Memory B cell (primary cell): ENCODE data around the gene ABCC8.

Experiments
- ATAC-seq: fragments of 150-1000 bp; cut with Tn5 transposase; 2 replicates; pipeline ENCODE4 v1.10.0; 2021; ENCODE audit warnings: low read depth, mild to moderate bottlenecking, moderate library complexity
- DNase-seq, 2 donors: peaks; one replicate each; pipeline ENCODE4 v3.0.0; 2022; ENCODE audit warnings: low spot score in 2 of 2
- H3K27ac Mint-ChIP-seq: one replicate; pipeline ENCODE4 v1.8.0; 2022; ENCODE audit warnings: mild to moderate bottlenecking, moderate library complexity, mixed read lengths
- H3K27me3 Mint-ChIP-seq: one replicate; pipeline ENCODE4 v1.8.0; 2022; ENCODE audit warnings: mixed read lengths
- H3K36me3 Mint-ChIP-seq: one replicate; pipeline ENCODE4 v1.8.0; 2022; ENCODE audit warnings: mild to moderate bottlenecking, mixed read lengths
- H3K4me1 Mint-ChIP-seq: one replicate; pipeline ENCODE4 v1.8.0; 2022; ENCODE audit warnings: mixed read lengths
- H3K4me3 Mint-ChIP-seq: one replicate; pipeline ENCODE4 v1.8.0; 2022; ENCODE audit warnings: mild to moderate bottlenecking, moderate library complexity, mixed read lengths
- H3K9me3 Mint-ChIP-seq: one replicate; pipeline ENCODE4 v1.8.0; 2022; ENCODE audit warnings: mixed read lengths

Gene ABCC8

DNA sequence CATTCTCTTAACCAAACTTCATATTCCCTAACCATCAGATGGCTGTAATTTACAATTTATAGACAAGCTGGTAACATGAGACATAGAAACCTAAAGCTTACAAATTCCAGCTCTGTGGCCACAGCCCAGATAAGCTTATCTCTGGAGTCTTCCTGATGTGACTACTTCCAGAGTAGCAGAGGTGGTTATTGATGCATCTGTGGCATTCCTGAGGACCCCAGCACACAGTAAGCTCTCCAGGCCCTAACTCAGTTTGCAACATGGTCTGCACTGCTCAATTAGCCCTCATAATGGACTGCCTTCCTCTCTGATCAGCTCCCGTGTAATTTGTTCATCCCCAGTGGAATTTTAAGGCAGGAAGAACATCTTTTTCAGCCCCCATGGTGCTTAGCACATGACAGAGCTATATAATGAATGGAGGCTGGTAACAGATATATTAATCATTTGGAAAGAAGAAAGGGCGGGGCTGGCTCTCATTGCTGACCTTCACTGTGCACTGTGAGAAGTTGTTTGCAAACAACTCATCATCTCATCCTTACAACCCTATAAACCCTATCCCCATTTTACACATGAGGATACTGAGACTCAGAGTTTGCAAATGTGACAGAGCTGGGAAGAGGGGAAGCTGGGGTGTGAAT lies 58.1 kb downstream of the ABCC8 start:
- no peak for DNase-seq
- peaks cover 25% of the 10 kb centered on the region for H3K27me3 Mint-ChIP-seq
- no peaks in the 10 kb centered on the region for H3K36me3 Mint-ChIP-seq

DNA sequence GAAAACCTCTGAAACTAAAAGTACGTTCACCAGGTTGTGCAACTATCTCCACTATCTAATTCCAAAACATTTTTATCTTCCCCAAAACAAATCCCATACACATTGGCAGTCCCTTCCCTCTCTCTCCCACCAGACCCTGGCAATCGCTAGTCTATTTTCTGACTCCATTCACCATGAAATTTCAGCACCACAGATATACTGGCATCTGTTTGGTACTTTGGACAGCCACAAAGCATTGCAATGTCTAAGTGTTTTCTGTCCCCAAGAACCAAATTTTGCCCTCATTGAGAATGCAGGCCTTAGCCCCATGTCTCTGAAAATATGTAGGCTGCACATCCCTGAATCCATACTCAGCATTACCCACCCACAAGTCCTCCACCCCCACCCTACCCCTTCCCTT lies 60.2 kb downstream of the ABCC8 start:
- no peak for DNase-seq
- no peak for ATAC-seq
- no peak overlapping the region for H3K4me3 Mint-ChIP-seq
- H3K27ac Mint-ChIP-seq = no peak overlapping the region
- H3K27me3 Mint-ChIP-seq = peaks cover 17% of the 10 kb centered on the region
- no peaks in the 10 kb centered on the region for H3K9me3 Mint-ChIP-seq
- no peaks in the 10 kb centered on the region for H3K36me3 Mint-ChIP-seq
- H3K4me1 Mint-ChIP-seq = no peaks in the 10 kb centered on the region

More for the DNA sequence above, 58.1 kb downstream of the ABCC8 start:
- Mint-ChIP-seq H3K27ac (no peak overlapping the region), H3K4me3 (no peak overlapping the region), H3K9me3 (no peaks in the 10 kb centered on the region), H3K4me1 (no peaks in the 10 kb centered on the region)
- no peak for ATAC-seq

DNA sequence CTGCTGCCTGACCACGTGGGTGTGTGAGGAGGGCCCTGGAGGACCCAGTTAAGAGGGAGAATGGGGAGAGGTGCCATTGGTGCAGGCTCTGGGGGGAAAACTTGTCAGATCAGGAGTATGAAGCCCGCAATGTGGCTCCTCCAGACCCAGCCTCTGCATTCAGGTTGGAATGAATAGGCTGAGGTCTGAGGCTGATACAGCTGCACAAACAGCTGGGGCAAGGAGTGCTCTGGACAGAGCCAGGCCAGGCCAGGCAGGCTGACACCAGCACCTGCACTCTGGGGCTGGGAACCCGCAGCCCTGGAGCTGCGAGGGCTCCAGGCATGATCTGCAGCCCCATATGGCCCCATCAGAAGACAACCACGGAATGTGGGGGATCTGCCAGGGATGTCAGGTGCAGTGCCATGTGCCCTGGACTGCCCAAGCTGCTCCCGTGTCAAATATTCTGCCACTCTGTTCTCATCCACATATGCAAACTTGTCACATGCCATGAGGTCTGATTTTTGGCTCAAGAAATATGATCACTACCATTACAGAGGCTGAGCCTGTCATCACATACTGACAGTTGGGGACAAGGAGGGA lies 61.0 kb downstream of the ABCC8 start:
- Mint-ChIP-seq H3K27ac (no peak overlapping the region), H3K4me3 (no peak overlapping the region), H3K36me3 (no peaks in the 10 kb centered on the region), H3K4me1 (no peaks in the 10 kb centered on the region), H3K9me3 (no peaks in the 10 kb centered on the region), H3K27me3 (peaks cover 17% of the 10 kb centered on the region)
- ATAC-seq = no peak
- no peak for DNase-seq

DNA sequence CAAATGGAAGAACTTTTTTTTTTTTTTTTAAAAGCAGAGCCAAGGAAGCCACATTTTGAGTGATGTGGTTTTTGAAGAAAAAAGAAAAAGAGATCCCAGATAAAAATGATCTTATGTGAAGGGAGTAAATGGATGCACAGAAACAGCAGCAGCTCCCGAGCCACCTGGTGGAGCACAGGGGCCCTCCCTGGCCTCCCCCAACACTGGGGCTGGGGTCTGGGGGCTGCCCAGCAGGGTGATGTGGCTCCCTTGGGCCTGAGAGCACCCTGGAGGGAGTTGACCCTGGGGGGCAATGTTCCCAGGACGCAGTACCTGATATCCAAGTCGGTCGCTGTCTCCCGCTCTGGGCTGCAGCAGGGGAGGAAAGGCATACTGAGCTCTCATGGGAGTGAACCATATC lies 61.7 kb downstream of the ABCC8 start:
- no peak for ATAC-seq
- Mint-ChIP-seq H3K4me3 (no peak overlapping the region), H3K4me1 (no peaks in the 10 kb centered on the region), H3K9me3 (no peaks in the 10 kb centered on the region), H3K27ac (no peak overlapping the region), H3K36me3 (no peaks in the 10 kb centered on the region), H3K27me3 (peaks cover 17% of the 10 kb centered on the region)
- no peak for DNase-seq

DNA sequence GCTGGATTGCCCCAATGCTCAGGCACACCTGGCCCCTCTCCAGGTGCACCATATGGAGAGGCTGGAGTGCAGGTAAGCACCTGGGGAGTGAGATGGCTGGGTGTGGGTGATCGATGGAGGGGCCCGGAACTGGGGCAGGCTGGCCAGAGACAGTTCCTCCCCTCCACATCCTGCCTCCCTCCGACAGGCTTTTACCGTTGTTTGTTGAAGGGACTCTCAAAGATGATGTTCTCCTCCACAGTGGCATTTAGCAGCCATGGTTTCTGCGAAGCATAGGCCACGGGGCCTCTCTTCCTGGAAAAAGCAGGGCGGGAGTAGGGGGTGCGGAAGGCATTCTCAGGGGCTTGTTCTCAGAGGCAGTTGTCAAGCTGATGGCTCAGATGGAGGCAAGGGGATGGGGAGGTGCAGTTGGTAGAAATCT lies 62.3 kb downstream of the ABCC8 start:
- Mint-ChIP-seq H3K27ac (no peak overlapping the region), H3K9me3 (no peaks in the 10 kb centered on the region), H3K4me1 (no peaks in the 10 kb centered on the region), H3K36me3 (no peaks in the 10 kb centered on the region), H3K27me3 (peaks cover 14% of the 10 kb centered on the region), H3K4me3 (no peak overlapping the region)
- DNase-seq = no peak
- no peak for ATAC-seq

DNA sequence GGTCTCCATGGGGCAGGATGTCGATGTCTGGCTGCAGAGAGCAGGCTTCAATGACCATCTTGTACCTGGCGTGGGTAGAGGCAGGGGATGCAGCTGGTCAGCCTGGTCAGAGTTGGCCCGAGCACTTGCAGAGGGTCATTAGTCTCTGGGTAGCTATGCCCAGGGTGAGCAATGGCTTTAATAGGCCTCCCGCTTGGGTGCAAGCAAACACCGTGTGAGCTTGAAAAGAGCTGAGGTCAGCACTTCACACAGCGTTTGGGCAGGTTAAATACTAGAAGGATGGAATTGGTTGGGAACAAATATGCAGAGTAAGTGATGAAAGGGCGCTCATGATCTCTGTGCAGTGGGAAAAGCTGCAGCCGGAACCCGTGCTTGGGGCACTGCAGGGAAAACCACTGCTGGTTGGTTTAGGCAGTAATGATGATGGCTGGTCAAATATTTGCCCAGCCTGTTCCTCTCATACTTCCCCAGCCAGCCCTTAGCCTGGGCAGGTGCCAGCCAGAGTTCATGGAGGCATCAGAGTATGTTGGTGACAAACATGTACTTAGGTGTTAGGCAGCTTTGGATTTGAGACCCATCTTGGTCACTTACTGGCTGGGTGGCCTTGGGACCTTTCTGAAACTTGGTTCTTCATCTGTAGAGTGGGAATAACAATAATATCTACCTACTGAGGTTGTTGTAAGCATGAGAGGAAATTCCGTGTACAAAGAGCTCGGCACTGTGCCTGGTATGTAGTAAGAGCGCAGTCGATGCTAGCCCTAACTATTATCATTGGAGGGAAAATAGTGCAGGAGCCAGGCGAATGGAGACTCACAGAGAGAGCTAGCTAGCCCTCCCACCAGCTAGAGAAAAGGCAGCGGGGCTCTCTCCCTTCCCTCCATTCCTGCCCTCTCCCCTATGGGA lies 63.0 kb downstream of the ABCC8 start:
- Mint-ChIP-seq H3K27ac (no peak overlapping the region), H3K4me3 (no peak overlapping the region), H3K4me1 (no peaks in the 10 kb centered on the region), H3K36me3 (no peaks in the 10 kb centered on the region), H3K9me3 (no peaks in the 10 kb centered on the region), H3K27me3 (peaks cover 12% of the 10 kb centered on the region)
- ATAC-seq (no peak), DNase-seq (no peak)

DNA sequence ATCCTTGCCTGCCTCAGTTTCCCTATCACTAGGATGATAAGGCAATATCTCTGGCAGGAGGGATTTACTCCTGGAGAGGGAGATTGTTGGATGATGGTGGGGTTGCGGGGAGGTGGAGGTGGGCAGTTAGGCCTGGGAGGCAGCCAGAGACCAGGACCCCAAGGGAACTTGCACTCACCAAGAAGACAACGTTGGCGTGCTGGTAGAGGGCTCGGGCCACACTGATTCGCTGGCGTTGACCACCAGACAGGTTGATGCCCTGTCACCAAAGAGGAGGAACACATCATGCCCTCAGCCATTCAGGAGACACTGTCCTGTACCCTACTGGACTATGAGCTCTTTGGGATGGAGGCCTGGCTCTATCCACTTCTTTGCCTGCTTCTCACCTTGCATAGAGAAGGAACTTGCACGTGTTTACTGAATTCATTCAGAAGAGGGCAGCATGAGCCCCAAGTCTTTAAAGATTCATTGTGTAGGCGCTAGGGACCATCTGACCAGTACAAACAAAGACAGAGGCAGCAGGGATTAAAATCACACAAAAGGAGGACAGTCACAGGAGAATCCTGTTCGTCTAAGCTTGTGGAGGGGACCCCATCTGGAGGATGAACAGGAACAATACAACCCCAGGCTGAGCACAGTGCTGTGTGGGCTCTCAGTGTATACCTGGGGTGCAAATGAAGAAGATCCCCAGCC lies 64.0 kb downstream of the ABCC8 start:
- ATAC-seq = no peak
- DNase-seq = no peak
- Mint-ChIP-seq H3K4me1 (no peaks in the 10 kb centered on the region), H3K27me3 (peaks cover 10% of the 10 kb centered on the region), H3K36me3 (no peaks in the 10 kb centered on the region), H3K27ac (no peak overlapping the region), H3K4me3 (no peak overlapping the region), H3K9me3 (no peaks in the 10 kb centered on the region)

DNA sequence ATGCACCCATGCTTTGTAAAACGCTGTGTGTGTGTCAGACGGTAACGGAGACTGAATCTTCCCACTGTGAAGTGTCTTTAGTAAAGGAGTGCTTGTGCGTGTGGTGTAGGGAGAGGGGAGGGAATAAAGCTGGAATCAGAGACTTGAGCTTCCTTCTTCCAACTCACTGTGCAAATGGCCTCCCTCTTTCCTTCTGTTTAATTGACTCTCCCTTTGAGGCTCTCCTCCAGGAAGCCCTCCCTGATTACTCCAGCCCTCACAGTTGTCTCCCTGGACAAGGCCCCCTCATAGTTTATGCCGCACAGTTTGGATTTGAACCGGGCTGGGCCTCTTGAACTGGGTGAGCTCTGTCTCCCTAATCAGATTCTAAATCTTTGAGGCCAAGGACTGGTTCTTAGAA lies 65.2 kb downstream of the ABCC8 start:
- Mint-ChIP-seq H3K9me3 (no peaks in the 10 kb centered on the region), H3K4me1 (no peaks in the 10 kb centered on the region), H3K27me3 (peaks cover 7% of the 10 kb centered on the region), H3K27ac (no peak overlapping the region), H3K36me3 (no peaks in the 10 kb centered on the region), H3K4me3 (no peak overlapping the region)
- DNase-seq (no peak), ATAC-seq (no peak)

DNA sequence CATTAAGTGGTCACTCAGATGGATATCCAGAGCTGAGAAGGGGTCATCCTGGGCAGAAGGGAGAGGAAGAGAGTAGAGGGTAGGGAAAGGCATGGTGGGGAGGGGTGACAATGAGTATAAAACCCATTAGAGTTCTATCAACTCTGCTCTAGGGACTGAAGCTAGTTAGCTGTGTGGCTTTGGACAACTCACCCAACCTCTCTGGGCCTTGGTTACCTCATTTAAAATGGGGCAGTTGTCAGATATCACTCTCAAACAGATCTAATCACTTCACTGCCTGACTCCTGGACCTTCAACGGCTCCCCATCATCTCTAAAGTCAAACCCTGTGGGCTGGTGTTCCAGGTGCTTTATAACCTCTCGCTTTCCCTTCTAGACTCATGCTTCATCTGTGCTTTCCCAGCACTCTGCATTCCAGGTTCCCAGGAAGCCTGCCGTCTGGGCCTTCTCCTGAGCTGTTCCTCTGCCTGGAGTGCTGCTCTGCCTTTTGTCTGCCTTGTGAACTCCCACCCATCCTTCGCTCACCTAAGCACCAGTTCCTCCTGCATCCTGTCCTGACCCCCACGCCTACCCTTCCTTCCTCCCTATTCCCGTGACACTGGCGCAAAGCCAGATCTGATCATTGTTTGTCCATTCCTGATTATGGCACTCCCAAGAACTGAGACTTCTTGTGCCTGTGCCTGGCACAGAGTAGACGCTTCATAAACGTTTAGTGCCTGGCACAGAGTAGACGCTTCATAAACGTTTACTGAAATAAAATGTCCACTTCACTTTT lies 65.9 kb downstream of the ABCC8 start:
- DNase-seq = no peak
- H3K27ac Mint-ChIP-seq = no peak overlapping the region
- no peaks in the 10 kb centered on the region for H3K36me3 Mint-ChIP-seq
- peaks cover 6% of the 10 kb centered on the region for H3K27me3 Mint-ChIP-seq
- H3K9me3 Mint-ChIP-seq = no peaks in the 10 kb centered on the region
- no peak overlapping the region for H3K4me3 Mint-ChIP-seq
- no peaks in the 10 kb centered on the region for H3K4me1 Mint-ChIP-seq
- no peak for ATAC-seq

DNA sequence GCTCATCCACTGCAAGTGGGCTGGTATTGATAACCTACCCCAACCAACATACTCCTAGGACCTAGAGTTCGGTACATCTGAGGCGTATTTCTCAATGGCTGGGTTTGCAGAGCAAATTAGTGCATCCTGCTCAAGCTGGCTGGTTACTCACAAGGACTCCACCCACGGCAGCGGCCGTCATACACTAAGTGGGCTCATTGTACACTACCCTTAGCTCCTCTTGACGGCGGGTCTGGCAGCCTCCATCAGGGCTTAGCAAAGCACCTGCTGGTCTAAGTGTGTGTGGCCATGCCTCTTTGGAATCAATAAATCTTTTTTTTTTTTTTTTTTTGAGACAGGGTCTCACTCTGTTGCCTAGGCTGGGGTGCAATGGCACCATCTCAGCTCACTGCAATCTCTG lies 68.0 kb downstream of the ABCC8 start:
- Mint-ChIP-seq H3K4me3 (no peak overlapping the region), H3K9me3 (no peaks in the 10 kb centered on the region), H3K27ac (no peak overlapping the region), H3K36me3 (no peaks in the 10 kb centered on the region), H3K4me1 (no peaks in the 10 kb centered on the region), H3K27me3 (peaks cover 3% of the 10 kb centered on the region)
- ATAC-seq (no peak), DNase-seq (no peak)

DNA sequence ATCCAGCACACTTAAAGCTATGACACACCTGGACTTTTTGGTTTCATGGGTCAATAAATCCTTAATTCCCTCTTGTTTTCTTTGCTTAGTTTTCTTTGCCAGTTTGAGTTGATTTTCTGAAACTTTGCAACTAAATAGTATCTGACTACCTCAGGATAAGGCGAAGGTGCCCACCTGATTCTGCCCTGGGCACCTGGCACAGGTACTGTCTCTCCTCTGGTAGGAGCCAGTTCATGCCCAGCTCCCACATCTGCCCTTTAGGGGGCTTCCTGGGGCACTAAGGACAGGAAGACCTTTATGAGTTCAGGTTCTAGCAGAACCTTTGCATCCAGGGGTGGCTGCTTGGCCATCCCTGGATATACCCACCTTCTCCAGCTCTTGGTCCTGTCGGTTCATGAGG lies 68.6 kb downstream of the ABCC8 start:
- Mint-ChIP-seq H3K27me3 (peaks cover 3% of the 10 kb centered on the region), H3K36me3 (no peaks in the 10 kb centered on the region), H3K27ac (no peak overlapping the region), H3K9me3 (no peaks in the 10 kb centered on the region), H3K4me1 (no peaks in the 10 kb centered on the region), H3K4me3 (no peak overlapping the region)
- ATAC-seq (no peak), DNase-seq (no peak)

DNA sequence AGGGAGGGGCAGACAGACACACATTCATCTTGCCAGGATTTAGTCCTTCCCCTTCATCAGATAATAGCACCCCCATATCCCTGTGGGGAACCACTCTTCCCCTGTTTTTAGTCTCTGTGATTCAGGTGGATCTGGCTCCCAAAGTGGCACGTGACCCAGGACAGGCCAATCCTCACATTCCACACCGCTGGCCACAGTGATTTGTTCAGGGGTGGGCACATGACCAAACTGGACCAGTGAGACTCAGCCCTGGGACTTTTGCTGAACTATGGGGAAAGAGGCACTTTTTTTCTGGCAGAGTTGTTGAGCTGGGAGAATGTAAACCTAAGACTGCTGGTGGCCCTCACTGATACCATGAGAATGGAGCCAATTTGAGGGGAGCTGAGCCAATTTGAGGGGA lies 69.1 kb downstream of the ABCC8 start:
- no peaks in the 10 kb centered on the region for H3K4me1 Mint-ChIP-seq
- H3K36me3 Mint-ChIP-seq = no peaks in the 10 kb centered on the region
- no peak overlapping the region for H3K27ac Mint-ChIP-seq
- no peaks in the 10 kb centered on the region for H3K9me3 Mint-ChIP-seq
- DNase-seq (no peak), ATAC-seq (no peak)
- H3K27me3 Mint-ChIP-seq = peaks cover 3% of the 10 kb centered on the region
- no peak overlapping the region for H3K4me3 Mint-ChIP-seq

DNA sequence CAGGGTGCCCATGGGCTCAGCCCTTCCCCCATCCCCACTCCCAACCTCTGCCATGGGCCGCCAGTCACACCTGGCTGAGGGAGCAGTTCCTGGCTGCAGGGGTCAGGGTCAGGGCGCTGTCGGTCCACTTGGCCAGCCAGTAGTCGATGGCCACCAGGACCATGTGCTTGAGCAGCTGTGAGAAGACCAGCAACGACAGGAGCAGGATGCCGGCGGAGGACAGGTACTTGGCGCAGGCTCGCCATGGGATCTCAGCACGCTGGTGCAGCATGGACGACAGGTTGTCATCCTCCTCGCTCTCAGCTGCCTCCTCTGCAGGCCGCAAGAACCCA lies 69.9 kb downstream of the ABCC8 start:
- H3K4me1 Mint-ChIP-seq = no peaks in the 10 kb centered on the region
- peaks cover 3% of the 10 kb centered on the region for H3K27me3 Mint-ChIP-seq
- no peaks in the 10 kb centered on the region for H3K9me3 Mint-ChIP-seq
- no peak for ATAC-seq
- no peak for DNase-seq
- H3K27ac Mint-ChIP-seq = no peak overlapping the region
- no peak overlapping the region for H3K4me3 Mint-ChIP-seq
- H3K36me3 Mint-ChIP-seq = no peaks in the 10 kb centered on the region
